Measurements from ENCODE around the gene ERI3. TPM values are rescaled to one million over a fixed set of nuclear protein-coding genes. Genes with fewer than 3 reads are reported as not detected.

Gene ERI3
- total RNA-seq, 4 donors from 2014 or later = 28.8 to 63.2 (median 45.0) TPM

GRCh38 chr1:44303532-44303931 lies 51.5 kb downstream of the ERI3 start:
- no peak overlapping the region for H3K27ac ChIP-seq
- no peak for DNase-seq
- H3K4me1 ChIP-seq = no peaks in the 10 kb centered on the region
- H3K36me3 ChIP-seq = peaks cover 27 to 35% of the 10 kb centered on the region in 2 donors
- TF ChIP-seq CTCF (IDR thresholded peaks at IDR 0.05) = no peak
- no peak for TF ChIP-seq POLR2A (IDR thresholded peaks at IDR 0.05)
- WGBS, 2 donors = 98 to 100% methylated on average over 1 of the region's 1 CpG
- intact Hi-C loops (cut with DNase I) = no loop called here
- H3K9me3 ChIP-seq = no peaks in the 10 kb centered on the region
- H3K27me3 ChIP-seq = no peaks in the 10 kb centered on the region
- no peak overlapping the region for H3K4me3 ChIP-seq (replicated peaks in 1 of 3)

GRCh38 chr1:44302541-44302940 lies 52.5 kb downstream of the ERI3 start:
- WGBS, 2 donors = 85 to 89% methylated on average over 6 of the region's 6 CpGs
- Histone ChIP-seq H3K36me3 (peaks cover 18 to 34% of the 10 kb centered on the region in 2 donors), H3K9me3 (no peaks in the 10 kb centered on the region)

GRCh38 chr1:44301442-44301841 lies 53.6 kb downstream of the ERI3 start:
- intact Hi-C loops (cut with DNase I) = no loop called here
- no peaks in the 10 kb centered on the region for H3K27me3 ChIP-seq
- WGBS, 2 donors = 94 to 97% methylated on average over 5 of the region's 5 CpGs
- H3K4me1 ChIP-seq = no peaks in the 10 kb centered on the region
- peaks cover 9 to 32% of the 10 kb centered on the region in 2 donors for H3K36me3 ChIP-seq
- H3K4me3 ChIP-seq (replicated peaks in 1 of 3) = no peak overlapping the region
- TF ChIP-seq POLR2A (IDR thresholded peaks at IDR 0.05) (no peak), CTCF (IDR thresholded peaks at IDR 0.05) (no peak)
- no peaks in the 10 kb centered on the region for H3K9me3 ChIP-seq
- no peak for DNase-seq
- H3K27ac ChIP-seq = no peak overlapping the region

More at GRCh38 chr1:44302541-44302940, 52.5 kb downstream of the ERI3 start:
- TF ChIP-seq POLR2A (IDR thresholded peaks at IDR 0.05) (no peak), CTCF (IDR thresholded peaks at IDR 0.05) (no peak)
- H3K4me1 ChIP-seq = no peaks in the 10 kb centered on the region
- no peak overlapping the region for H3K27ac ChIP-seq
- DNase-seq = no peak
- no peaks in the 10 kb centered on the region for H3K27me3 ChIP-seq
- H3K4me3 ChIP-seq (replicated peaks in 1 of 3) = no peak overlapping the region
- intact Hi-C loops (cut with DNase I) = no loop called here

GRCh38 chr1:44300852-44301251 lies 54.2 kb downstream of the ERI3 start:
- Histone ChIP-seq H3K27ac (no peak overlapping the region), H3K27me3 (no peaks in the 10 kb centered on the region), H3K4me3 (replicated peaks in 1 of 3) (no peak overlapping the region), H3K4me1 (no peaks in the 10 kb centered on the region), H3K36me3 (peaks cover 6 to 27% of the 10 kb centered on the region in 2 donors), H3K9me3 (no peaks in the 10 kb centered on the region)
- no peak for TF ChIP-seq CTCF (IDR thresholded peaks at IDR 0.05)
- TF ChIP-seq POLR2A (IDR thresholded peaks at IDR 0.05) = no peak
- DNase-seq = no peak
- intact Hi-C loops (cut with DNase I) = no loop called here
- 61 to 67% methylated on average over 7 of the region's 7 CpGs for WGBS, 2 donors

GRCh38 chr1:44297695-44298400 lies 57.2 kb downstream of the ERI3 start:
- DNase-seq = no peak
- peaks cover 4 to 20% of the 10 kb centered on the region in 2 donors for H3K36me3 ChIP-seq
- no peaks in the 10 kb centered on the region for H3K9me3 ChIP-seq
- H3K27ac ChIP-seq = no peak overlapping the region
- no peak for TF ChIP-seq CTCF (IDR thresholded peaks at IDR 0.05)
- no peak for TF ChIP-seq POLR2A (IDR thresholded peaks at IDR 0.05)
- no peaks in the 10 kb centered on the region for H3K27me3 ChIP-seq
- 93 to 94% methylated on average over 2 of the region's 2 CpGs for WGBS, 2 donors
- H3K4me1 ChIP-seq = peaks cover 3 to 17% of the 10 kb centered on the region in 2 donors
- intact Hi-C loops (cut with DNase I) = no loop called here
- no peak overlapping the region for H3K4me3 ChIP-seq (replicated peaks in 1 of 3)

Measured in thyroid gland (tissue), 4 donors.